GM18868 (cell line): Measurements from ENCODE around the gene SPPL2C.

Experiments
- ATAC-seq: cut with Tn5 transposase; IDR thresholded peaks from one replicate; pipeline ENCODE4 v1.9.1; 2021; ENCODE audit warnings: mild to moderate bottlenecking, moderate library complexity; ENCODE audit not compliant: unreplicated experiment

The SPPL2C gene

GRCh38 chr17:45828171-45828570, 16.5 kb upstream of the SPPL2C start:
- ATAC-seq: no peak

GRCh38 chr17:45828582-45829133, 16.0 kb upstream of the SPPL2C start:
- ATAC-seq: no peak

GRCh38 chr17:45833920-45834319, 10.8 kb upstream of the SPPL2C start:
- ATAC-seq: no peak

GRCh38 chr17:45834471-45835396, 9.9 kb upstream of the SPPL2C start:
- no peak for ATAC-seq

GRCh38 chr17:45835481-45835880, 9.2 kb upstream of the SPPL2C start:
- ATAC-seq: no peak

- no peak for ATAC-seq
These were observed 8.3 kb upstream of the SPPL2C start for GRCh38 chr17:45836047-45837044.

- ATAC-seq: no peak
These were observed 7.5 kb upstream of the SPPL2C start for GRCh38 chr17:45837187-45837586.

GRCh38 chr17:45837603-45838002, 7.1 kb upstream of the SPPL2C start:
- no peak for ATAC-seq

- no peak for ATAC-seq
These were observed 5.9 kb upstream of the SPPL2C start for GRCh38 chr17:45838751-45839295.

GRCh38 chr17:45839442-45839841, 5.2 kb upstream of the SPPL2C start:
- ATAC-seq: no peak

GRCh38 chr17:45841186-45841585, 3.5 kb upstream of the SPPL2C start:
- ATAC-seq: no peak

GRCh38 chr17:45841883-45842525, 2.7 kb upstream of the SPPL2C start:
- ATAC-seq: no peak

- no peak for ATAC-seq
These were observed 959 bp upstream of the SPPL2C start for GRCh38 chr17:45843722-45844121.

- no peak for ATAC-seq
These were observed 900 bp downstream of the SPPL2C start for GRCh38 chr17:45845376-45846185.

- no peak for ATAC-seq
These were observed 1.5 kb downstream of the SPPL2C start for GRCh38 chr17:45846223-45846622.

- no peak for ATAC-seq
These were observed 2.0 kb downstream of the SPPL2C start for GRCh38 chr17:45846646-45847045.

GRCh38 chr17:45847101-45847500, 2.4 kb downstream of the SPPL2C start:
- no peak for ATAC-seq

- no peak for ATAC-seq
These were observed 3.1 kb downstream of the SPPL2C start for GRCh38 chr17:45847747-45848146.

- ATAC-seq: no peak
These were observed 3.7 kb downstream of the SPPL2C start for GRCh38 chr17:45848405-45848804.
